NCI-H82 treated with DMSO at 0.1 percent for 48 hours (cell line): ENCODE data around the gene TIGD7.

ENCODE experiments used
- DNase-seq: peaks from one replicate; lab custom pipeline; 2025; ENCODE audit not compliant: unreplicated experiment; lab: John Stamatoyannopoulos, UW

The TIGD7 gene, protein sequence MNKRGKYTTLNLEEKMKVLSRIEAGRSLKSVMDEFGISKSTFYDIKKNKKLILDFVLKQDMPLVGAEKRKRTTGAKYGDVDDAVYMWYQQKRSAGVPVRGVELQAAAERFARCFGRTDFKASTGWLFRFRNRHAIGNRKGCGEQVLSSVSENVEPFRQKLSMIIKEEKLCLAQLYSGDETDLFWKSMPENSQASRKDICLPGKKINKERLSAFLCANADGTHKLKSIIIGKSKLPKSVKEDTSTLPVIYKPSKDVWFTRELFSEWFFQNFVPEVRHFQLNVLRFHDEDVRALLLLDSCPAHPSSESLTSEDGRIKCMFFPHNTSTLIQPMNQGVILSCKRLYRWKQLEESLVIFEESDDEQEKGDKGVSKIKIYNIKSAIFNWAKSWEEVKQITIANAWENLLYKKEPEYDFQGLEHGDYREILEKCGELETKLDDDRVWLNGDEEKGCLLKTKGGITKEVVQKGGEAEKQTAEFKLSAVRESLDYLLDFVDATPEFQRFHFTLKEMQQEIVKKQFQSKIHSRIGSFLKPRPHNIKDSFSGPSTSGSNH

DNA sequence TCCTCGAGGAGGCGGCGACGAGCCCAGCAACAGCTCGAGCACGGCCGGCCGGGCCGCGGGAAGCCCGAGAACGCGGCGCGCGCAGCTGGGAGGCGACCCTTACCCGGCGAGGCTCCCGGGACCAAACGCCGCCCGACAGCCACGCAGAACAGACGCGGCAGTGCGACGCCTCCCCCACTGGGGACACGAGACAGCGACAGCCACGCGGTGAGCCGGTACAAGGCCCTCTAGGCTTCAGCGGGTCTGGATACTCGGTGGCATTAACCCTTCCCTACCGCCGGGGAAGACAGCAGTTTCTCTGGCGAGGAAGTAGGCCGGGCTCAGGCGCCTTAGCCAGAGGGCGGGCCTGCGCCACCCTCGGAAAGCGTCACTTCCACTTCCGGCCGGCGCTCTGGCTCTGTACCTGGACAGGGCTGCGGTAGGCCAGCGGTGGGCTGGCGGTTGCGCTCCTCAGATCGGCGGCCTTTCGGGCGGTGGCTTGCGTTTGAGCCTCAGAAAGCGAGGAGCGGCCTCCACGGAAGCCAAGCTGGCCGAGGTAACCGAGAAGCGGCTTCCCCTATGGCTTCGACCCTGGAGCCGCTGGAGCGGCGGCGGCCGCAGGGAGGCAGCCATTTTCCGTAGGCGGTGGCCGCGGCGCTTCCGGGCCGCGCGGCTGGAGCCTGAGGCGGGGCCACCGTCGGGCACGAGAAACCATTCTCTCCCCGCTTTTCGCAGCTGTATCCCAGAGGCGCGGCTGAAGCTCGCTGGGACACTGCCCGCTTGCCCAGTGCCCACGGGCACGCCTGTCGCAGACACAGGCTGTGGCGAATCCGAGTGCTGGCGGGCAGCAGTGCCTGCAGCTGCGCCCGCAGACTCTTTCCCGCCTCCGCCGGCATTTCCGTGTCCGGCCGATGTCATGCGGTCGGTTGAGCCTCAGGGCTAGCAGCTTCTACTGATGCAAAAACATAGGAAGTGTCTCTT is at the start of gene TIGD7, which contains the start of gene ZNF75A:
TSS of gene TIGD7 (minus strand) at position 322 of the 960 bp plus-strand sequence. CDS start 4,816 bp downstream, outside the sequence.
TSS of gene ZNF75A (plus strand) at position 389 of the 960 bp plus-strand sequence. CDS start 2,932 bp downstream, outside the sequence.
- DNase-seq: peak; percentile 75

- no peak for DNase-seq
Observed at GRCh38 chr16:3349175-3349574, 43.9 kb upstream of the TIGD7 start.

DNA sequence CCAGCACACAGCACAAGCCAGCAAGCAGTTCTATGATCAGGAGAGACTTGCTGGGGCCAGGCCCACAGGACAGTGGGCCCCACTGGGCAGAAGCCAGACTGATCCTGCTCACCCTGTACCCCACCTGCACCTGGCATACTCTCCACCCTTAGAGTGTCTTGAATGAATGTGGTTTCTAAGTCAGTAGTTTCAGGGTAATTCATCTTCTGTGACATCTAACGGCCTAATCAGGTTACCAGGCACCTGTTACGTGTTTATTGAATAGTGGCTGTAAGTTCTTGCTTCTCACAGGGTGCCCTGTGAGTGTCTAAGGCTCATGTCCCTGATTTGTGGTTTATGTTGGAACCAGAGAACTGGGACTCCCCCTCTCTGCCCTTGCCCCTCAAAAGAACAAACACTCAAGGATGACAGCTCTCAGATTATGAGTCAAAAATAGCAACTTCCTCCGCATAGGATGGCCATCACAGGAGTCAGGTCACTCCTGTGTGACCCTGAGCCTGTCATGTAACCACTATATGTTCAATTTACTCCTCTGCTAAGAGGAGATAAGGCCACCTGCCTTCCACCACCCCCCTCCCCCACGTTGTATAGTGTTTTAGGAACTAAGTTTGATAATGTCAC is 43.4 kb upstream of the TIGD7 start:
- no peak for DNase-seq

- no peak for DNase-seq
Observed at GRCh38 chr16:3347586-3347985, 42.4 kb upstream of the TIGD7 start.

DNA sequence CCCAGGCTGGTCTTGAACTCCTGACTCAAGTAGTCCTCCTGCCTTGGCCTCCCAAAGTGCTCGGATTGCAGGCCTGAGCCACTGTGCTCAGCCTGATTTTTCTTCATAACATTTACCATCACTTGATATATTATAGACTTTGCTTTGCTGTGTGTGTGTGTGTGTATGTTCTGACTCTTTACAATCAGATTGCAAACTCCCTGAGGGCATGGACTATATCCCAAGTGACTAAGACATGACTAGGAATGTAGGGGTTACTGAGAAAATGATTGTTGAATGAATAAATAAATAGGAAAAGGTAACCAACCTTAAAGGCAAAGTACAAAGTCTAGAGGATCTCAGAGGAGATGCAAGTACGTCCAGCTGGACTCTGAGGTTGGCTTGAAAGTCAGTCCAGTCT is 40.8 kb upstream of the TIGD7 start:
- DNase-seq: no peak

DNA sequence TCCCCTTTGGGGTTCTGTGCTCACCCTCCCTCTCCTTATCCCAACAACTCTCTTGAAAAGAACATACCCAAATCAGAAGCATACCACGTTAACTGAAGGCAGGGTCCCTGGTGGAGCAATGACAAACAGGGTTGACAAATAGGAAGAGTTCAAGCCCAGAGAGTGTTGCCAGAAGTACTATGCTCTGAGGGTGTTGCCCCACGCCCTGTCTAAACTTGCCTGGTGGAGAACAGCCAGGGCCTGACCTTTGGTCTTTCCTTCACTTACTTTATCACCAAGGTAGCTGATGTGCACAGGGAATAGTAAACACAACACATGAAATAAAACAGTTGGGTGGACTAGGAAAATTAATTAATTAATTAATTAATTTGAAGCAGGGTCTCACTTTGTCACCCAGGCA is 23.4 kb upstream of the TIGD7 start:
- DNase-seq: no peak

DNA sequence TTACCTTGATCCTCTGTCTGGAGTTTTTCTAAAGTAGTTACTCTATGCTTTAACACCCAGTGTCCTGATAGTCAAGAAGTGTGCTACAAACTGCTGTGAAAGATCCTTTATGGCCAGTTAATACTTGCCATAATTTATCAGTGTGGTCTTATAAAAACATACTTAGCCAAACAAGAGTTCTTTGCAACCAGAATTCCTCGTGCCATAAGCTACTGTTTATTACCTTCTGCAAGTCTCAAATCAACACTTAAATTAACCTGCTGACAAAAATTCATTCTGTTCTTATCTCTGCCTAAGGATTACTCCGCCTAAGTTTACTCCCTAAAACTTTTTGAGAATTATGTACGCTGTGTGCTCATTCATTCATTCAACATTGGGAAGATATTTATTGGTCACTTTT is 22.9 kb upstream of the TIGD7 start:
- DNase-seq: no peak

GRCh38 chr16:3327514-3327913 is 22.3 kb upstream of the TIGD7 start:
- no peak for DNase-seq

GRCh38 chr16:3321816-3322215 is 16.6 kb upstream of the TIGD7 start:
- DNase-seq: no peak

- no peak for DNase-seq
Observed at GRCh38 chr16:3317315-3317999, 12.2 kb upstream of the TIGD7 start.

GRCh38 chr16:3311496-3311895 is 6.3 kb upstream of the TIGD7 start:
- DNase-seq: no peak

DNA sequence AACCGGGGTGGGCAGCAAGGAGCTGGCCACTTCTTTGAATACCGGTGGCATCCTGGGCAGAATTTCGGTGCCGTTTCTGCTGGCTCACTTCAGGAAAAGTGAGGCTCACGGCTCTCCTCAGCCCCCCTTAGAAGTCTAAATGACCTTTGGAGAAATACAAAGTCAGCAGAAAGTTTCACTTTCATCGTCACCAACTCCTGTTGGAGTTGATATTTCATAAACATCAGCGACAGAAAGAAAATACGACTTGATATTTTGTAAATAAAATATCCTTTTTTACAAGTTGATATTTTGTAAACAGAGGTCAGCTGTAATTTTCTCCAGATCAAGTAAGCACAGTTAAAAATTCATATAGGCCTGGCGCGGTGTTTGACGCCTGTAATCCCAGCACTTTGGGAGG is 848 bp upstream of the TIGD7 start:
- DNase-seq: no peak

- DNase-seq: no peak
Observed at GRCh38 chr16:3304370-3304769, 860 bp downstream of the TIGD7 start.

DNA sequence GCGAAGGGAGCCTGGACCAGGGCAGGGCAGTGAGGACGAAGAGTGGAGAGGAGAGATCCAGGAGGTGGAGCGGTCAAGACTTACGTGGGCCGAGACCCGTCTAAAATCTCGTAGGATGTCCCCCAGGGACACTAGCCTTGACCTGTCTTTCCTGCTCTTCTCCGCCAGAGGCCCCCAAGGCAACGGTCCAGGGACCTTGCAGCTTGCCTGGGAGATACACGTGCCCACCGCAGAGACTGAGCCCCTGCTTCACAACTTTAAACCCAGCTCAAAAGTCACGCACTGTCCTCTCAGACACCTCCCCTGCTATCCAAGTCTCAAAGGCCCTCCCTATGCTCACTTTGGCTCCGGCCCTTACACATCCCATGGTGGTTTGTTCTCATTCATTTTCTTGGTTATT is 9.4 kb downstream of the TIGD7 start:
- DNase-seq: no peak

DNA sequence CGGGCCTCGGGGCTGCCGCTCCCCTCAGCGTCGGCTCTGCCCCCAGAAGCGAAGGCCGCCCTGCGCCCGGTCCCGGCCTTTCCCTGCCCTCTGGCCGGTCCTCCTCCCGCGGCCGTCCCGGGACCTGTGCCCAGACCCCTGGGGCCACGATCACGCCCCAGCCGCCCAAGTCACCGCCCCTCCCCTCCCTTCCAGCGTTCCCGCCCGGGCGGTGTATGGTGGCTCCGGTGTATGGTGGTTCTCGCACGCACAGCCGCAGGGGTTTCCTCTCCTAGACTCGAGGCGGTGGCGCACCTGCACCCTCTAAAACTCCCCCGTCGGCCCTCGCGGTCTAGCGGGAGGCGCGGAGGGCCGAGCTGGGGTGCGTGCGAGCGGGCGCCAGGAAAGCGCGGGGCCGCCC is 10.0 kb downstream of the TIGD7 start:
- no peak for DNase-seq

- DNase-seq: no peak
Observed at GRCh38 chr16:3292604-3293003, 12.6 kb downstream of the TIGD7 start.

- no peak for DNase-seq
Observed at GRCh38 chr16:3289998-3290673, 15.1 kb downstream of the TIGD7 start.

- DNase-seq: no peak
Observed at GRCh38 chr16:3285131-3285530, 20.1 kb downstream of the TIGD7 start.

DNA sequence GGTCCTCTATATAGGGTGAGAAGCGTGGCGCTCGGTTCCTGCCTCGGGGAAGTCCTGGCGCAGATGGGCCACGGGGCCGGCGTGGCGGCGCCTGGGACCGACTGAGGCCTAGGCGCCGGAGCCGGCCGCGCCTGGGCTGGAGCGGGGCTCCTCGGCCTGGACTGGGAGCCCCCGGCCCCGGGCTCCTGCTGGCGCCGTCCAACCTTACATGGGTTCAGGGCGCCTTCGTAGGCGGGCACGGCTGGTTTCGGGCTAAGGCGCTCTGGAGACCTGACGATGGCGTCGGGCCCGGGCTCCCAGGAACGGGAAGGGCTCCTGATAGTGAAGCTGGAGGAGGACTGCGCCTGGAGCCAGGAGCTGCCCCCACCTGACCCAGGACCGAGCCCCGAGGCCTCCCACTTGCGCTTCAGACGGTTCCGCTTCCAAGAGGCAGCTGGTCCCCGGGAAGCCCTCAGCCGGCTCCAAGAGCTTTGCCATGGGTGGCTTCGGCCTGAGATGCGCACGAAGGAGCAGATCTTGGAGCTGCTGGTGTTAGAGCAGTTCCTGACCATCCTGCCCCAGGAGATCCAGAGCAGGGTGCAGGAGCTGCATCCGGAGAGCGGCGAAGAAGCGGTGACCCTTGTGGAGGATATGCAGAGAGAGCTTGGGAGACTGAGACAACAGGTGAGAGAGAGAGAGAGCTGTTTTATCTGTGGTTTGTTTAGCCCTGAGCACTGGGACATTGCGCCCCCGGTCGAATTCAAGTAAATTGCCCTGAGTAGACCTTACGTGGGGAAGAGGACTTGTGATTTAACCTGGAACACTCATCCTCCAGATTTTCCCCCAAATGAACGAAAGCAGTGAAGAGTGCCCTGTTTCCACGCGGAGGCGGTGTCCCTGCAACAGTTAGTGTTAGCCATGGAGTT is 21.4 kb downstream of the TIGD7 start:
- no peak for DNase-seq
